SK-N-SH (cell line): ENCODE measurements around the gene SIRPB2. TPM values are rescaled to one million over a fixed set of nuclear protein-coding genes. Genes with fewer than 3 reads are reported as not detected.

Source experiments
- CTCF ChIA-PET: fragments of 300-600, 350-600 bp; formaldehyde crosslinking; extraction: SDS; loops from one replicate; lab custom pipeline; 2021; lab: Yijun Ruan, JAX
- POLR2A ChIA-PET: fragments of 350-600 bp; sonication (Branson Sonifier 250); formaldehyde crosslinking; extraction: SDS; loops from one replicate; lab custom pipeline; 2020; ENCODE audit warnings: antibody characterized with exemption, inconsistent platforms; lab: Yijun Ruan, JAX
- DNase-seq: peaks from one replicate; pipeline ENCODE4 v3.0.0; 2012
- H2AFZ ChIP-seq: fragments of 200-600 bp; sonication (generic); 2 replicates; pipeline ENCODE4 v1.8.1; 2016; ENCODE audit warnings: antibody characterized with exemption, mild to moderate bottlenecking, low read depth
- H3F3A ChIP-seq: fragments of 200-600 bp; sonication (generic); replicated peaks from 2 replicates; pipeline ENCODE3; 2016; ENCODE audit warnings: antibody characterized with exemption, mild to moderate bottlenecking; ENCODE audit not compliant: insufficient read depth
- H3K27ac ChIP-seq, 2 experiments: fragments of 200-500 bp in 1 of 2; fragments of 200-600 bp in 1 of 2; sonication (Bioruptor generic) in 1 of 2; sonication (generic), shearing (Covaris generic) in 1 of 2; 2 replicates each; pipeline versions ENCODE4 v1.5.1 to v1.6.1; 2014 to 2016; ENCODE audit warnings: low read depth in 2 of 2, inconsistent platforms in 1 of 2, low read length in 1 of 2, mild to moderate bottlenecking in 1 of 2, mixed read lengths in 1 of 2
- H3K27me3 ChIP-seq: fragments of 200-600 bp; sonication (generic), shearing (Covaris generic); 2 replicates; pipeline ENCODE4 v1.6.1; 2016; ENCODE audit warnings: mixed run types; ENCODE audit not compliant: insufficient read depth
- H3K36me3 ChIP-seq, 2 experiments: fragments of 200-500 bp in 1 of 2; fragments of 200-600 bp in 1 of 2; sonication (Bioruptor generic) in 1 of 2; sonication (generic) in 1 of 2; replicated peaks in 1 of 2; 2 replicates each; pipeline versions ENCODE3 to v1.5.1; 2014 to 2016; ENCODE audit warnings: low read length in 1 of 2, mild to moderate bottlenecking in 1 of 2; ENCODE audit not compliant: insufficient read depth in 2 of 2, control insufficient read depth in 1 of 2
- H3K4me1 ChIP-seq, 2 experiments: fragments of 200-500 bp in 1 of 2; fragments of 200-600 bp in 1 of 2; sonication (Bioruptor generic) in 1 of 2; sonication (generic), shearing (Covaris generic) in 1 of 2; 2 replicates each; pipeline versions ENCODE4 v1.5.1 to v1.6.1; 2014 to 2016; ENCODE audit warnings: low read depth in 1 of 2, low read length in 1 of 2, mixed run types in 1 of 2; ENCODE audit not compliant: insufficient read depth in 2 of 2, control insufficient read depth in 1 of 2
- H3K4me2 ChIP-seq: fragments of 200-600 bp; sonication (generic), shearing (Covaris generic); 2 replicates; pipeline ENCODE4 v1.6.1; 2017; ENCODE audit warnings: mixed run types
- H3K4me3 ChIP-seq, 2 experiments: fragments of 200-500 bp in 1 of 2; fragments of 200-600 bp in 1 of 2; sonication (Bioruptor generic) in 1 of 2; sonication (generic), shearing (Covaris generic) in 1 of 2; 2 replicates each; pipeline versions ENCODE4 v1.5.1 to v1.8.1; 2014 to 2016; ENCODE audit warnings: low read depth in 2 of 2, inconsistent platforms in 1 of 2, low read length in 1 of 2, mild to moderate bottlenecking in 1 of 2, mixed read lengths in 1 of 2, moderate library complexity in 1 of 2
- H3K79me2 ChIP-seq: fragments of 200-600 bp; sonication (generic); 2 replicates; pipeline ENCODE4 v1.8.1; 2017; ENCODE audit warnings: mild to moderate bottlenecking; ENCODE audit not compliant: insufficient read depth
- H3K9ac ChIP-seq: fragments of 200-600 bp; sonication (generic); 2 replicates; pipeline ENCODE4 v1.6.1; 2017; ENCODE audit warnings: mixed run types
- H3K9me2 ChIP-seq: fragments of 200-600 bp; sonication (generic); 2 replicates; pipeline ENCODE4 v1.6.1; 2017; ENCODE audit warnings: mixed run types
- H3K9me3 ChIP-seq: fragments of 200-600 bp; sonication (generic); 2 replicates; pipeline ENCODE4 v1.6.1; 2017; ENCODE audit warnings: mixed run types, mild to moderate bottlenecking, moderate library complexity
- H4K20me1 ChIP-seq: fragments of 200-600 bp; sonication (generic); 2 replicates; pipeline ENCODE4 v1.6.1; 2017; ENCODE audit warnings: mild to moderate bottlenecking, mixed run types; ENCODE audit not compliant: insufficient read depth
- CHD2 ChIP-seq: fragments of 150-350 bp; IDR thresholded peaks from 2 replicates; pipeline ENCODE4 v1.6.1; 2018; ENCODE audit warnings: low read length; ENCODE audit not compliant: partially characterized antibody
- CTCF ChIP-seq: fragments of 200-600 bp; sonication (generic); IDR thresholded peaks from 2 replicates; pipeline ENCODE4 v1.6.1; 2017; ENCODE audit warnings: antibody characterized with exemption, mild to moderate bottlenecking, moderate library complexity
- EZH2phosphoT487 ChIP-seq: fragments of 200-600 bp; sonication (generic); IDR thresholded peaks from 2 replicates; pipeline ENCODE4 v1.6.1; 2017; ENCODE audit warnings: low read depth, mixed run types, mild to moderate bottlenecking, antibody characterized with exemption, moderate library complexity, borderline replicate concordance
- FOXJ3 ChIP-seq: sonication (generic); formaldehyde crosslinking; IDR thresholded peaks from 2 replicates; pipeline ENCODE4 v1.5.1; 2020; ENCODE audit warnings: mild to moderate bottlenecking, missing genetic modification reagents
- FOXM1 ChIP-seq: IDR thresholded peaks from 2 replicates; pipeline ENCODE4 v1.4.0; 2012; ENCODE audit warnings: low read depth, mild to moderate bottlenecking
- GABPA ChIP-seq: IDR thresholded peaks from 2 replicates; pipeline ENCODE4 v1.4.0; 2012; ENCODE audit warnings: low read depth, mild to moderate bottlenecking
- IRF3 ChIP-seq: fragments of 150-350 bp; IDR thresholded peaks from 2 replicates; pipeline ENCODE4 v1.6.1; 2016; ENCODE audit warnings: mild to moderate bottlenecking, low read depth, low read length
- JUND ChIP-seq: IDR thresholded peaks from 2 replicates; pipeline ENCODE4 v1.4.0; 2012
- MAX ChIP-seq: IDR thresholded peaks from 2 replicates; pipeline ENCODE4 v1.4.0; 2012; ENCODE audit warnings: low read depth
- MEF2A ChIP-seq: IDR thresholded peaks from 2 replicates; pipeline ENCODE4 v1.4.0; 2012; ENCODE audit warnings: low read depth, borderline replicate concordance
- NRF1 ChIP-seq: IDR thresholded peaks from 2 replicates; pipeline ENCODE4 v1.6.1; 2012; ENCODE audit warnings: low read depth, mild to moderate bottlenecking, low read length
- POLR2AphosphoS5 ChIP-seq: IDR thresholded peaks from 2 replicates; pipeline ENCODE4 v1.6.1; 2012; ENCODE audit warnings: low read depth, low read length
- RAD21 ChIP-seq: IDR thresholded peaks from 2 replicates; pipeline ENCODE4 v1.6.1; 2012; ENCODE audit warnings: mild to moderate bottlenecking, low read length
- RCOR1 ChIP-seq: fragments of 150-350 bp; IDR thresholded peaks from 2 replicates; pipeline ENCODE4 v1.6.1; 2017; ENCODE audit warnings: antibody characterized with exemption, low read length
- RFX5 ChIP-seq: IDR thresholded peaks from 2 replicates; pipeline ENCODE4 v1.6.1; 2012; ENCODE audit warnings: mild to moderate bottlenecking, improper control_type of control experiment, low read length
- RXRA ChIP-seq: IDR thresholded peaks from 2 replicates; pipeline ENCODE4 v1.4.0; 2012; ENCODE audit warnings: low read depth, mild to moderate bottlenecking, borderline replicate concordance
- SIN3A ChIP-seq: IDR thresholded peaks from 2 replicates; pipeline ENCODE4 v1.6.1; 2012; ENCODE audit warnings: low read depth, mild to moderate bottlenecking, low read length, moderate library complexity, borderline replicate concordance
- SMC3 ChIP-seq: IDR thresholded peaks from 2 replicates; pipeline ENCODE4 v1.6.1; 2012; ENCODE audit warnings: low read depth, low read length, improper control_type of control experiment
- TCF12 ChIP-seq: IDR thresholded peaks from 2 replicates; pipeline ENCODE4 v1.4.0; 2012
- TEAD4 ChIP-seq: IDR thresholded peaks from 2 replicates; pipeline ENCODE4 v1.4.0; 2012; ENCODE audit warnings: mild to moderate bottlenecking, borderline replicate concordance; ENCODE audit not compliant: insufficient read depth
- USF1 ChIP-seq: IDR thresholded peaks from 2 replicates; pipeline ENCODE4 v1.4.0; 2012; ENCODE audit warnings: low read depth, borderline replicate concordance
- USF2 ChIP-seq: fragments of 150-350 bp; IDR thresholded peaks from 2 replicates; pipeline ENCODE4 v1.6.1; 2017; ENCODE audit warnings: antibody characterized with exemption, low read length, low read depth, borderline replicate concordance
- YY1 ChIP-seq: IDR thresholded peaks from 2 replicates; pipeline ENCODE4 v1.4.0; 2012; ENCODE audit warnings: low read depth, mild to moderate bottlenecking
- WGBS: methylation state at CpG from one replicate; pipeline ENCODE4 v1.1.6; 2017; ENCODE audit warnings: low lambda C conversion rate; 5-methylcytosine and 5-hydroxymethylcytosine counted together
- polyA plus RNA-seq, 3 experiments: library from polyadenylated mRNA; depleted of rRNA; stranded (reverse); fragments of >200 nt; gene quantifications; 2 replicates each; pipeline ENCODE4 v1.2.3, GENCODE V29; 2012

SIRPB2 gene
- polyA plus RNA-seq, 1 of the 3 experiments (the other 2 are of a cell fraction): not detected

- TF ChIP-seq USF2: no peak
- no peak for TF ChIP-seq NRF1
- no peak for TF ChIP-seq USF1
- TF ChIP-seq SIN3A: no peak
- no peak for TF ChIP-seq RFX5
- no peak for TF ChIP-seq CTCF
Observed at GRCh38 chr20:1467082-1467354, 24.2 kb downstream of the SIRPB2 start (continued).

- H3K9ac ChIP-seq: peak within 1 kb of the TSS; percentile 91
- H3K27me3 ChIP-seq: no peaks in the 10 kb centered on the region
- H3K9me2 ChIP-seq: no peaks in the 10 kb centered on the region
- H3K9me3 ChIP-seq: no peaks in the 10 kb centered on the region
- H3K36me3 ChIP-seq: peaks cover 9 to 23% of the 10 kb centered on the region in 2 experiments
- peaks cover 37% of the 10 kb centered on the region for H4K20me1 ChIP-seq
- peak; percentile 98 for DNase-seq
- H3K27ac ChIP-seq: peak within 1 kb of the TSS; percentile 76 to 79
- H3F3A ChIP-seq: peaks cover 5% of the 10 kb centered on the region
- ChIA-PET POLR2A (interaction anchor here (0.7 kb wide), 1 partner anchor 74 kb away, joined by 3 read pairs; the partner anchor contains the start of gene FKBP1A), CTCF (interaction anchor here (0.6 to 4.8 kb wide), 37 partner anchors 10 to 765 kb away, joined by 3 to 31 read pairs (median 5); partner anchors contain the start of genes C20orf202 and SIRPB2)
- H3K79me2 ChIP-seq: peaks cover 49% of the 10 kb centered on the region
- H3K4me3 ChIP-seq: peak within 1 kb of the TSS; percentile 81 to 97
- peak within 1 kb of the TSS; percentile 67; the same call in 1 of the 2 replicates for H2AFZ ChIP-seq
- H3K4me2 ChIP-seq: peak within 1 kb of the TSS; percentile 90
- 4% methylated on average over 6 of the region's 104 CpGs for WGBS
- H3K4me1 ChIP-seq: peaks cover 15 to 16% of the 10 kb centered on the region in 2 experiments; a peak in 1 of 4 replicates
- TF ChIP-seq YY1 (peak; percentile 95), SIN3A (peak; percentile 78; the same call in 1 of the 2 replicates), RAD21 (peak; percentile 32; the same call in 1 of the 2 replicates), SMC3 (peak; percentile 52; the same call in 1 of the 2 replicates), CHD2 (peak; percentile 59), TCF12 (peak; percentile 44; the same call in 1 of the 2 replicates), TEAD4 (no peak), GABPA (peak; percentile 68), CTCF (peak; percentile 72), IRF3 (0 out of 2 replicates have a peak, but pooled peaks have one; percentile 11), FOXJ3 (no peak), MAX (peak; percentile 35; the same call in 1 of the 2 replicates), NRF1 (no peak), RXRA (no peak), POLR2AphosphoS5 (peak; percentile 79), JUND (no peak), MEF2A (no peak), FOXM1 (no peak), RCOR1 (no peak; the same call in 1 of the 2 replicates), EZH2phosphoT487 (no peak)
Observed at GRCh38 chr20:1466211-1467081, 24.8 kb downstream of the SIRPB2 start, which contains the start of gene NSFL1C. Gene NSFL1C (minus strand): TSS chr20:1466849. CDS start chr20:1466824, 25 bp downstream.
